HEK293 (cell line): ENCODE data around the gene ADORA2A.

Experiments used
- CTCF ChIP-seq: fragments of 450-650 bp; formaldehyde crosslinking; IDR thresholded peaks from 2 replicates; pipeline ENCODE4 v1.5.1; 2016; ENCODE audit warnings: missing biosample characterization, missing genetic modification characterization
- ZSCAN30 ChIP-seq: fragments of 450-650 bp; IDR thresholded peaks from 2 replicates; pipeline ENCODE4 v1.5.1; 2018; ENCODE audit warnings: missing biosample characterization, mild to moderate bottlenecking, missing genetic modification characterization, moderate library complexity

- no peak for TF ChIP-seq ZSCAN30 (tag by site-specific recombination)
- no peak for TF ChIP-seq CTCF (tag by site-specific recombination)
Measured at GRCh38 chr22:24474221-24474620, 46.8 kb downstream of the ADORA2A start.
